ENCODE measurements around the gene MYO1A. TPM values are rescaled to one million over a fixed set of nuclear protein-coding genes. Genes with fewer than 3 reads are reported as not detected.
A peak's percentile ranks its signal among the peaks of the same experiment; 100 is the strongest.

MYO1A gene
- total and polyA plus RNA-seq, 5 donors = 0.02 to 0.43 (median 0.32) TPM; not detected in 1

DNA sequence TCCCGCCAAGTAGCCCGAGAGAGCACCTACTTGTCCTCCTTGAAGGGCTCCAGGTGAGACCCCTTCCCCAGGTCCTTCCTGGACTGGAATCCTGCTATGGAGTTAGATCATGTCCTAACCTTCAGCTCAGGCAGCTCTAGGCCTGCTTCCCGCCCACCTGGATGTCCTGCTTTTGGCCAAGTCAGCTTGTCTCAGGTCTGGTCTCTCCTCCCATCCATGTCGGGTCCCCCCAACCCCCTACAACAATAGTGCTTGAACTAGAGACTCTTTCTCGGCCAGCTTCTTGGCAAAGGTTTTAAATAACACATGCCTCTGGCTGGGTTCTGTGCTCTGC lies 42.6 kb upstream of the MYO1A start:
- ATAC-seq = no peak
- intact Hi-C loops (cut with DNase I) = no loop called here
- Histone ChIP-seq H3K27ac (ENCODE audit: low read length) (no peak overlapping the region), H3K4me3 (ENCODE audit: low read length) (no peak overlapping the region), H3K27me3 (ENCODE audit: control insufficient read depth, insufficient read depth) (no peaks in the 10 kb centered on the region), H3K9me3 (ENCODE audit: control insufficient read depth, low read length) (no peaks in the 10 kb centered on the region), H3K4me1 (ENCODE audit: control insufficient read depth, insufficient read depth, low read length) (peaks cover 4% of the 10 kb centered on the region)
- DNase-seq = peak in 1 of 3 donors; percentile 49
- WGBS = 73% methylated on average over 5 of the region's 5 CpGs

DNA sequence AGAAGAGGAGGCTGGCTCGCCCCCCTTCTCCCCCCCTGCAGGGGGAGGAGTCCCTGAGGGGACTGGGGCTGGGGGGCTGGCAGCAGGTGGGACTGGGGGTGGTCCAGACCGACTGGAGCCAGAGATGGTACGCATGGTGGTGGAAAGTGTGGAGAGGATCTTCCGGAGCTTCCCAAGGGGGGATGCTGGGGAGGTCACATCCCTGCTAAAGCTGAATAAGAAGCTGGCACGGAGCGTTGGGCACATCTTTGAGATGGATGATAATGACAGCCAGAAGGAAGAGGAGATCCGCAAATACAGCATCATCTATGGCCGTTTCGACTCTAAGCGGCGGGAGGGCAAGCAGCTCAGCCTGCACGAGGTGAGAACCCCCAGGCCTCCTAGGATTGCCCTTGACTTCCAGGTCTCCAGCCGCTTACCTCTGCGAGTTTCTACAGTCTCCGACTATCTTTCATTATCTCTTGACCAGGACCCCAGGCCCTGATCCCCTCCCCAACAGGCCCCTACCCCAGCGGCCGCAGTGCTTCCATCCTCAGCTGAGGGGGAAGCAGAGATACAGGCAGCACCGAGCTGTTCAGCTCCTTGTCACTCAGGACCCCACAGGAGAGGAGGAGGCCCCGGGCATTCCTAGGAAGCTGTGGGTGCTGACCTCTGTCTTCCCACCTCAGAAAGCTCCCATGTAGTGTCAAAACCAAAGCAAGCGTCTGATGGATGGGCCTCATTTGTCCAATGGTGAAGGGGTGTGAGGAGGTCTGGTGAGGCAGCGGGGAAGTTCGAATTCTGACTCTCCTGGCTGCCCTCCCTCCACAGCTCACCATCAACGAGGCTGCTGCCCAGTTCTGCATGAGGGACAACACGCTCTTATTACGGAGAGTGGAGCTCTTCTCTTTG lies 42.0 kb upstream of the MYO1A start:
- no peak for ATAC-seq

DNA sequence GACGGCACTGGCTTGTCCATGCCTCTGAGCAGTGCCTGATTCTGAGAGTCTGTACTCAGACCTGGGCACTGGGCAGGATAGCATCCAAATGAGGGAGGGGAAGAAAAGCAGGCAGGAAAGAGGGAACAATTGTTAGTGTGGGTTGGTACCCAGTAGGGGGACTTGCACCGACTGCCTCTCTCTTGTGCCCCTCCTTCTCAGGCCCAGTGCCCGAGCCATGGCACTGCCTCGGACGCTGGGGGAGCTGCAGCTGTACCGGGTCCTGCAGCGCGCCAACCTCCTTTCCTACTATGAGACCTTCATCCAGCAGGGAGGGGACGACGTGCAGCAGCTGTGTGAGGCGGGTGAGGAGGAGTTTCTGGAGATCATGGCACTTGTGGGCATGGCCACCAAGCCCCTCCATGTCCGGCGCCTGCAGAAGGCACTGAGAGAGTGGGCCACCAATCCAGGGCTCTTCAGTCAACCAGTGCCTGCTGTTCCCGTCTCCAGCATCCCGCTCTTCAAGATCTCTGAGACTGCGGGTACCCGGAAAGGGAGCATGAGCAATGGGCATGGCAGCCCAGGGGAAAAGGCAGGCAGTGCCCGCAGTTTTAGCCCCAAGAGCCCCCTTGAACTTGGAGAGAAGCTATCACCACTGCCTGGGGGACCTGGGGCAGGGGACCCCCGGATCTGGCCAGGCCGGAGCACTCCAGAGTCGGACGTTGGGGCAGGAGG lies 41.2 kb upstream of the MYO1A start:
- Histone ChIP-seq H3K27me3 (ENCODE audit: control insufficient read depth, insufficient read depth) (no peaks in the 10 kb centered on the region), H3K4me1 (ENCODE audit: control insufficient read depth, insufficient read depth, low read length) (peaks cover 4% of the 10 kb centered on the region), H3K4me3 (ENCODE audit: low read length) (no peak overlapping the region), H3K9me3 (ENCODE audit: control insufficient read depth, low read length) (no peaks in the 10 kb centered on the region), H3K27ac (ENCODE audit: low read length) (no peak overlapping the region)
- intact Hi-C loops (cut with DNase I) = no loop called here
- DNase-seq (peak in 2 of 3 donors; percentile 78), ATAC-seq (no peak)
- WGBS = 54% methylated on average over 22 of the region's 22 CpGs

More for the DNA sequence above, 42.0 kb upstream of the MYO1A start:
- Histone ChIP-seq H3K9me3 (ENCODE audit: control insufficient read depth, low read length) (no peaks in the 10 kb centered on the region), H3K27ac (ENCODE audit: low read length) (no peak overlapping the region), H3K27me3 (ENCODE audit: control insufficient read depth, insufficient read depth) (no peaks in the 10 kb centered on the region), H3K4me1 (ENCODE audit: control insufficient read depth, insufficient read depth, low read length) (peaks cover 4% of the 10 kb centered on the region), H3K4me3 (ENCODE audit: low read length) (no peak overlapping the region)
- intact Hi-C loops (cut with DNase I) = no loop called here
- 66% methylated on average over 25 of the region's 25 CpGs for WGBS
- DNase-seq = peak in 2 of 3 donors; percentile 61 to 65

- intact Hi-C loops (cut with DNase I) = no loop called here
- DNase-seq = peak in 1 of 3 donors; percentile 49
These were observed 40.6 kb upstream of the MYO1A start for GRCh38 chr12:57090490-57090889.

DNA sequence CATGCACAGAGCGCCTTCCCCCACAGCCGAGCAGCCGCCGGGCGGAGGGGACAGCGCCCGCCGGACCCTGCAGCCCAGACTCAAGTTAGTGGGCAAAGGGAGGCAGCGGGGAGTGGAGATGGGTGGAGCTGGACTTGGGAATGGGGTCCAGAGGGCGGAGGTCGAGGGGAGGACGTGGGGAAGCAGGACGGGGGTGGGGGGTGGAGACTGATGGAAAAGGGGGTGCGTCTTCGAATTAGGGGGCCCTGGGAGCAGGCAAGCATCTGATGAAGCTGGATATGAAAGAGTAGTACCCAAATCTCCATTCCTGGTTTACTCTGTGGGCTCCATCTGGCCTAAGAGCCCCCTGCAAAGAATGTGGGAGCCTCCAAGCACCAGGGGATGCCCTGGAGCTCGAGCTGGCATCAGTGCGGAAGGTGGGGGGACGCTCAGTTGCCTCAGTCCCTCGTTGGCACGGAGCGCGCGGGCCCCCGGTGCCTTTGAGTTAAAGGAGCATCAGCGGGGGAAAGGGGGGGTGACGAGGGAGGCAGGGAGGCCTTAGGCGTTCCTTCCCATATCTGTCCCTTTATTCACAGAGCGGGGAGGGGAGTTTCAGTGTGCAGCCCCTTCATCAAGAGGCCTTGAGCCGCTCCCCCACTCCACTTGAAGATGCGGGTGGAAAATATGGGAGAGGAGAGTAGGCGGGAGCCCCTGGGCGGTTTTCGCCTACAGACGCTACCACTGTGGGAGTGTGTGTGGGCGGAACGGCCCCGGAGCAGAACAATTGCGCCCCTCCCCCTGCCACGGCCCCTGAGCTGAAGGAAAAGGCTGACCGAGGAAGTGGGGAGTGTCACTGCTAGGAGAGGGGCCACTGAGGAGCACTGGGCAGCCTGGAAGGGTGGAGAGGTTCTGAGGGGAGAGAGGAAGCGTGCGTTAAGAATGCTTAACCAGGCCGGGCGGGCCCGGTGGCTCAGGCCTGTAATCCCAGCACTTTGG lies 39.6 kb upstream of the MYO1A start:
- WGBS = under 1% methylated on average over 45 of the region's 45 CpGs
- ATAC-seq (peak; percentile 12 to 47), DNase-seq (peak; percentile 91 to 95 (median 94))
- Histone ChIP-seq H3K4me1 (ENCODE audit: control insufficient read depth, insufficient read depth, low read length) (peaks cover 4% of the 10 kb centered on the region), H3K27ac (ENCODE audit: low read length) (peak overlapping the region; percentile 89), H3K9me3 (ENCODE audit: control insufficient read depth, low read length) (no peaks in the 10 kb centered on the region), H3K27me3 (ENCODE audit: control insufficient read depth, insufficient read depth) (no peaks in the 10 kb centered on the region), H3K4me3 (ENCODE audit: low read length) (peak overlapping the region; percentile 74)
- intact Hi-C loops (cut with DNase I) = no loop called here

More at GRCh38 chr12:57090490-57090889, 40.6 kb upstream of the MYO1A start:
- Histone ChIP-seq H3K4me1 (ENCODE audit: control insufficient read depth, insufficient read depth, low read length) (peaks cover 4% of the 10 kb centered on the region), H3K27me3 (ENCODE audit: control insufficient read depth, insufficient read depth) (no peaks in the 10 kb centered on the region), H3K27ac (ENCODE audit: low read length) (peak overlapping the region; percentile 37), H3K4me3 (ENCODE audit: low read length) (peak overlapping the region; percentile 74), H3K9me3 (ENCODE audit: control insufficient read depth, low read length) (no peaks in the 10 kb centered on the region)
- 33% methylated on average over 6 of the region's 6 CpGs for WGBS
- ATAC-seq = no peak

DNA sequence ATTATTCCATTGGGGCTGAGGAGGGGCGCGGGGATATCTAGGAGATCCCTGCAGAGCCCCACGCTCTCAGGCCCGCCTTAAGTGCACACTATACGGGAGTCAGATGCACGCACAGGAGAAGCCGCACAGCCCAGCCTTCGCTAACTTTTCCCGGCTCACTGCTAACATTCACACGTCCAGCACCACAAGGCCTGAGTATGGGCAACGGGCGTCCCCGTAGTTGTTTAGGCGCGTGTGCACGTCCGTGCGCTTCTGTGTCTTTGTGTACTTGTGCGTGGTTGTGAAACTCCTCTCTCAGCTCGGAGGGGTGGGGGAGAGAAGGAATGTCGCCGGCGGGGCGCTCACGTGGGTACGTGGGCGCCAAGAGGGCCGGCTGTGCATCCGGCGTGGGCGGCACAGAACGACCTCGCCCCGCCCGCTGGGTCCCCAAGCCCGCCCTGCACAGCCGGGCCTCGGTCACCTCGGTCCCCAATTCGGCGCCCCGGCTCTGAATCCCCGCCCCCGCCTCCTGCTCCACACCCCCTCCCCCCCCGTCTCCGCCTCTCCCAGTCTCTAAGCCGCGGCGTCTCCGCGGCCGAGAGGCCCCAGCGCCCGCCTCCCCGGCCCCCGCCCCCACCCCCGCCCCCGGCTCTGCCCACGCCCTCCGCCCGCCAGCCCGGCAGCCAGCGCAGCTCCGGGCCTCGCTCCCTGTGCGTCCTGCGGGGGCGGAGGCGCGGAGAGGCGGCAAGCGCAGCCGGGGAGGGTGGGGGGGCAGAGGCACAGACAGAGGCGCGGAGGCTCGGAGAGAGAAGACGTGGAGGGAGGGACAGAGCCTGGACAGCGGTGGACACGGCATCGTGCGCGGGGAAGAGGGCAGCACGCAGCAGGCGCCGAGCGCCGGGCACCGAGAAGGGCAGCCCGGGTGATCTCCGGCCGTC lies 38.7 kb upstream of the MYO1A start, which contains the start of gene NAB2:
Gene NAB2 (plus strand): TSS at position 761 of the 917 bp plus-strand sequence. CDS start 158 bp downstream, outside the sequence.
- Histone ChIP-seq H3K4me3 (ENCODE audit: low read length) (peak within 1 kb of the TSS; percentile 78), H3K27ac (ENCODE audit: low read length) (peak within 1 kb of the TSS; percentile 100), H3K4me1 (ENCODE audit: control insufficient read depth, insufficient read depth, low read length) (peaks cover 4% of the 10 kb centered on the region), H3K27me3 (ENCODE audit: control insufficient read depth, insufficient read depth) (no peaks in the 10 kb centered on the region), H3K9me3 (ENCODE audit: control insufficient read depth, low read length) (no peaks in the 10 kb centered on the region)
- DNase-seq (peak; percentile 97 to 99 (median 99)), ATAC-seq (peak; percentile 78 to 85)
- under 1% methylated on average over 91 of the region's 91 CpGs for WGBS
- intact Hi-C loops (cut with DNase I) = no loop called here

DNA sequence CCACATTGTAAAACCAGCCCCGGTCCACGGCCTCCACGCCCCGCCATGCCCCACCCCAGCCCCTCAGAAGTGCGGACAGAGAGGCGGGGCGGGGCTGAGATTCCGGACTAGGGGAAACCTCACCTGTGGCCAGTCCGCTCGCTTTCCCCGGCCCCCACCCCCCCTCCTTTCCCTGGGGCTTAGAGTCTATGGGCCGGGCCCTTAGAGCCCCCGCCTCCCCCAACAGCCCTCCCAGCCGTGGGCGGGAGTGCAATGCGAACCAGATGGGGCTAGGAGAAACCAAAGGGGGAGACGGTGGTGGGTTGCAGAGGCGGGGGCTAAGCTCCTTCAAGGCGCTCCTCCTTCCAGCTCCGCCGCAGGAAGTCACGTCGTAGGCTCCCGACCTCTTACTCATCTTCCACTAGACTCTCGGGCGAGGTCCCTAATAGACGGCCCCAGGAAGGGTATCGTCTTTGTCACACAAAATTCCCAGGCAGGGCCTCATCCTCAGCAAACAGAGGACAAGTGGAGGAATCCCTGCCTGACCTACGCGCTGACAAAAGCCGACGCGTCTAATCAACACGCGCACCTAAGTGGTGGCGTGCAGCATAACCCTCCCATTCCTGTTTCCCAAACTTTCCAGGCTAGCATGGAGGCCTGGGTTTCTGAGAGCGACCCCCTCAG lies 37.9 kb upstream of the MYO1A start:
- under 1% methylated on average over 37 of the region's 37 CpGs for WGBS
- intact Hi-C loops (cut with DNase I) = no loop called here
- peak; percentile 65 to 73 for ATAC-seq
- DNase-seq = peak; percentile 91 to 96 (median 96)
- Histone ChIP-seq H3K27me3 (ENCODE audit: control insufficient read depth, insufficient read depth) (no peaks in the 10 kb centered on the region), H3K9me3 (ENCODE audit: control insufficient read depth, low read length) (no peaks in the 10 kb centered on the region), H3K4me3 (ENCODE audit: low read length) (peak overlapping the region; percentile 78), H3K27ac (ENCODE audit: low read length) (peak overlapping the region; percentile 100), H3K4me1 (ENCODE audit: control insufficient read depth, insufficient read depth, low read length) (peaks cover 4% of the 10 kb centered on the region)

DNA sequence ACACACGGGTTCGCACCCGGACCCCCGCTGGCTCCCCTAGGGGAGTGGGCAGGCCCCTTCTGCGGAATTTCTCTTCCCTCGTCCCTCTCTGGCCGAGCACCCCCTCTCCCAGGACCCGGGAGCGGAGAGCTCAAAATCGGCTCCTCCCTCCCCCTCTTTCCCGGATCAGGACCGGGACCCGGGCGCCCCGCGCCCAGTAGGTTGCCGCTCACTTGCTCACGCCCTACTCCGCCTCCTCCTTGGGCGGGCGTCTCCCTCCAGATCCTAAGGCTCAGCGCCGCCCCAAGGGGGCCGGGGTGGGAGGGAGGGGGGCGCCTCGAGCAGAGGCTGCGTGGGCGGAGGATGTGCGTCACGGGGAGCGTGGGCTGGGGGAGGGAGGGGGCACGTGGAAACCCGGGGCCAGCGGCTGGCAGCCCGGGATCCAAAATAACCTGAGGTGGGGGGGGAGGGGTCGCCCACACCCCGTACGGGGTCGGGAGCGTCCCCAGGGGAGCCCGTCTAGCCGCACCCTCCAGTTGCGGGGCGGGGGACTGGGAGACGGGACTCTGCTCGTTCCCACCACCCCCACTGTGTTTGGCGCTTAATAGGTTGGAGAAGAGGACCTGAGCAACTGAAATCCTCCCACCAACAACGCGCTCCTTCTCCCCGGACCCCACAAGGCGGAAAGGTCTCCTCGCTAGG lies 37.2 kb upstream of the MYO1A start:
- under 1% methylated on average over 52 of the region's 52 CpGs for WGBS
- no peaks in the 10 kb centered on the region for H3K9me3 ChIP-seq (ENCODE audit: control insufficient read depth, low read length)
- H3K4me3 ChIP-seq (ENCODE audit: low read length) = peak overlapping the region; percentile 78
- H3K4me1 ChIP-seq (ENCODE audit: control insufficient read depth, insufficient read depth, low read length) = peaks cover 4% of the 10 kb centered on the region
- H3K27me3 ChIP-seq (ENCODE audit: control insufficient read depth, insufficient read depth) = no peaks in the 10 kb centered on the region
- peak overlapping the region; percentile 100 for H3K27ac ChIP-seq (ENCODE audit: low read length)
- DNase-seq (peak; percentile 96 to 98 (median 98)), ATAC-seq (peak; percentile 79 to 81)
- intact Hi-C loops (cut with DNase I) = no loop called here

- H3K9me3 ChIP-seq (ENCODE audit: control insufficient read depth, low read length) = no peaks in the 10 kb centered on the region
- ATAC-seq = peak; percentile 23 to 31
- H3K4me1 ChIP-seq (ENCODE audit: control insufficient read depth, insufficient read depth, low read length) = peaks cover 4% of the 10 kb centered on the region
- WGBS = under 1% methylated on average over 14 of the region's 14 CpGs
- DNase-seq = peak; percentile 80 to 91 (median 90)
- peak overlapping the region; percentile 96 for H3K27ac ChIP-seq (ENCODE audit: low read length)
- no peaks in the 10 kb centered on the region for H3K27me3 ChIP-seq (ENCODE audit: control insufficient read depth, insufficient read depth)
- H3K4me3 ChIP-seq (ENCODE audit: low read length) = peak overlapping the region; percentile 78
- intact Hi-C loops (cut with DNase I) = no loop called here
These were observed 36.6 kb upstream of the MYO1A start for GRCh38 chr12:57086493-57087009.

Measured in right cardiac atrium (tissue), 5 donors.